Trophoblast cell (in vitro differentiated cells and primary cell): ENCODE measurements around the gene DUSP8.
A peak's percentile ranks its signal among the peaks of the same experiment; 100 is the strongest.
"Not testable (repeated sequence)": the region's sequence is repeated elsewhere in the genome, so short reads cannot be mapped to it uniquely, and the experiment has no call there.

Source experiments
- DNase-seq, 2 donors: peaks; one replicate each; pipeline ENCODE4 v3.0.0-alpha.2; 2016
- H2AFZ ChIP-seq: 2 replicates; pipeline ENCODE4 v1.6.1; 2013; ENCODE audit warnings: low read length, moderate library complexity, mild to moderate bottlenecking; ENCODE audit not compliant: insufficient read depth, poor library complexity
- H2AK5ac ChIP-seq: 2 replicates; pipeline ENCODE4 v1.6.1; 2013; ENCODE audit warnings: mild to moderate bottlenecking, low read length
- H2BK120ac ChIP-seq: 2 replicates; pipeline ENCODE4 v1.6.1; 2013; ENCODE audit warnings: low read length, mild to moderate bottlenecking, moderate library complexity; ENCODE audit not compliant: insufficient read depth, poor library complexity
- H2BK12ac ChIP-seq: 2 replicates; pipeline ENCODE4 v1.6.1; 2013; ENCODE audit warnings: mild to moderate bottlenecking, low read length, moderate library complexity
- H2BK5ac ChIP-seq: 2 replicates; pipeline ENCODE4 v1.6.1; 2013; ENCODE audit warnings: low read length, low read depth, moderate library complexity, mild to moderate bottlenecking; ENCODE audit not compliant: poor library complexity
- H3K14ac ChIP-seq: 2 replicates; pipeline ENCODE4 v1.6.1; 2013; ENCODE audit warnings: mild to moderate bottlenecking, low read length
- H3K18ac ChIP-seq: 2 replicates; pipeline ENCODE4 v1.6.1; 2013; ENCODE audit warnings: mild to moderate bottlenecking, low read length
- H3K23ac ChIP-seq: 2 replicates; pipeline ENCODE4 v1.6.1; 2013; ENCODE audit warnings: low read length
- H3K27ac ChIP-seq: 2 replicates; pipeline ENCODE4 v1.5.1; 2013; ENCODE audit warnings: low read depth, mild to moderate bottlenecking, inconsistent platforms, low read length, moderate library complexity
- H3K27me3 ChIP-seq: 2 replicates; pipeline ENCODE4 v1.6.1; 2013; ENCODE audit warnings: inconsistent platforms, mild to moderate bottlenecking, low read length, moderate library complexity; ENCODE audit not compliant: insufficient read depth
- H3K36me3 ChIP-seq, 2 experiments: 1 replicate in 1 of 2; 2 replicates in 1 of 2; pipeline ENCODE4 v1.6.1; 2013; ENCODE audit warnings: low read length in 2 of 2, mild to moderate bottlenecking in 2 of 2, moderate library complexity in 1 of 2; ENCODE audit not compliant: insufficient read depth in 2 of 2, control insufficient read depth in 1 of 2
- H3K4ac ChIP-seq: 2 replicates; pipeline ENCODE4 v1.6.1; 2013; ENCODE audit warnings: low read depth, mild to moderate bottlenecking, low read length, moderate library complexity
- H3K4me1 ChIP-seq, 2 experiments: 1 replicate in 1 of 2; 2 replicates in 1 of 2; pipeline ENCODE4 v1.6.1; 2013; ENCODE audit warnings: low read length in 2 of 2, mild to moderate bottlenecking in 2 of 2, moderate library complexity in 1 of 2; ENCODE audit not compliant: insufficient read depth in 2 of 2, control insufficient read depth in 1 of 2
- H3K4me2 ChIP-seq: 2 replicates; pipeline ENCODE4 v1.6.1; 2013; ENCODE audit warnings: inconsistent platforms, mild to moderate bottlenecking, low read length, moderate library complexity
- H3K4me3 ChIP-seq: 2 replicates; pipeline ENCODE4 v1.5.1; 2013; ENCODE audit warnings: mild to moderate bottlenecking, low read depth, low read length, inconsistent platforms
- H3K79me1 ChIP-seq: one replicate; pipeline ENCODE4 v1.6.1; 2013; ENCODE audit warnings: low read length
- H3K79me2 ChIP-seq: 2 replicates; pipeline ENCODE4 v1.6.1; 2013; ENCODE audit warnings: low read length, mild to moderate bottlenecking; ENCODE audit not compliant: control insufficient read depth, insufficient read depth, poor library complexity
- H3K9ac ChIP-seq: 2 replicates; pipeline ENCODE4 v1.6.1; 2013; ENCODE audit warnings: mild to moderate bottlenecking, low read length
- H3K9me3 ChIP-seq: 2 replicates; pipeline ENCODE4 v1.6.1; 2013; ENCODE audit warnings: low read depth, mild to moderate bottlenecking, control low read depth, inconsistent platforms, low read length; ENCODE audit not compliant: insufficient read depth
- H4K12ac ChIP-seq: 2 replicates; pipeline ENCODE4 v1.6.1; 2013; ENCODE audit warnings: low read depth, mild to moderate bottlenecking, low read length, moderate library complexity
- H4K8ac ChIP-seq: 2 replicates; pipeline ENCODE4 v1.6.1; 2013; ENCODE audit warnings: low read depth, mild to moderate bottlenecking, low read length, moderate library complexity
- H4K91ac ChIP-seq: one replicate; pipeline ENCODE4 v1.6.1; 2013; ENCODE audit warnings: low read depth, mild to moderate bottlenecking, low read length, moderate library complexity
- WGBS: extraction: QIAGEN DNeasy Blood & Tissue Kit; methylation state at CpG from one replicate; pipeline ENCODE4 v1.1.7; 2013; ENCODE audit warnings: missing lambda C conversion rate; ENCODE audit not compliant: insufficient read length, insufficient coverage; ENCODE audit errors: extremely low coverage; 5-methylcytosine and 5-hydroxymethylcytosine counted together

Gene DUSP8

GRCh38 chr11:1604181-1604580 is 32.1 kb upstream of the DUSP8 start:
- no peak overlapping the region for H2BK5ac ChIP-seq
- H3K4me3 ChIP-seq: no peak overlapping the region
- no peak overlapping the region for H2AK5ac ChIP-seq
- H2AFZ ChIP-seq: no peak overlapping the region
- H3K9ac ChIP-seq: no peak overlapping the region
- H3K23ac ChIP-seq: no peak overlapping the region
- no peak overlapping the region for H4K12ac ChIP-seq
- H4K8ac ChIP-seq: no peak overlapping the region
- no peak for DNase-seq
- no peak overlapping the region for H3K18ac ChIP-seq
- no peak overlapping the region for H3K4ac ChIP-seq
- H3K27me3 ChIP-seq: no peaks in the 10 kb centered on the region
- H3K4me1 ChIP-seq: no peaks in the 10 kb centered on the region
- H2BK12ac ChIP-seq: no peak overlapping the region
- no peak overlapping the region for H2BK120ac ChIP-seq
- no peak overlapping the region for H3K4me2 ChIP-seq
- H3K36me3 ChIP-seq: no peaks in the 10 kb centered on the region
- H4K91ac ChIP-seq: no peak overlapping the region
- no CpG with 5 or more reads among the region's 11 CpGs for WGBS
- H3K14ac ChIP-seq: no peak overlapping the region
- no peaks in the 10 kb centered on the region for H3K79me1 ChIP-seq
- no peaks in the 10 kb centered on the region for H3K9me3 ChIP-seq
- H3K79me2 ChIP-seq: no peaks in the 10 kb centered on the region
- H3K27ac ChIP-seq: no peak overlapping the region

- no peak overlapping the region for H2AFZ ChIP-seq
- H3K27me3 ChIP-seq: no peaks in the 10 kb centered on the region
- no peaks in the 10 kb centered on the region for H3K79me2 ChIP-seq
- no peak overlapping the region for H3K4me2 ChIP-seq
- no peak overlapping the region for H3K9ac ChIP-seq
- no peak overlapping the region for H4K8ac ChIP-seq
- H4K91ac ChIP-seq: no peak overlapping the region
- no peak for DNase-seq
- H3K18ac ChIP-seq: no peak overlapping the region
- H3K14ac ChIP-seq: no peak overlapping the region
- no peak overlapping the region for H3K23ac ChIP-seq
- no peak overlapping the region for H4K12ac ChIP-seq
- H3K36me3 ChIP-seq: no peaks in the 10 kb centered on the region
- no peak overlapping the region for H2BK120ac ChIP-seq
- no peak overlapping the region for H2AK5ac ChIP-seq
- peaks cover 2% of the 10 kb centered on the region for H3K9me3 ChIP-seq
- no peaks in the 10 kb centered on the region for H3K4me1 ChIP-seq
- no peak overlapping the region for H2BK5ac ChIP-seq
- no peak overlapping the region for H3K4ac ChIP-seq
- no peak overlapping the region for H3K4me3 ChIP-seq
- H2BK12ac ChIP-seq: no peak overlapping the region
- no peak overlapping the region for H3K27ac ChIP-seq
- no peaks in the 10 kb centered on the region for H3K79me1 ChIP-seq
- 100% methylated on average over 1 of the region's 1 CpG for WGBS
Observed at GRCh38 chr11:1603629-1604028, 31.6 kb upstream of the DUSP8 start.

- not testable (repeated sequence) for H3K36me3 ChIP-seq, H4K91ac ChIP-seq, H3K79me2 ChIP-seq, H2AK5ac ChIP-seq, H2BK5ac ChIP-seq, H3K27ac ChIP-seq, H3K4me1 ChIP-seq, H3K4me2 ChIP-seq, H3K18ac ChIP-seq, H4K8ac ChIP-seq, H3K27me3 ChIP-seq, H2AFZ ChIP-seq, H2BK12ac ChIP-seq, H3K9me3 ChIP-seq, H3K4ac ChIP-seq, H3K9ac ChIP-seq, H3K14ac ChIP-seq, H3K4me3 ChIP-seq, H4K12ac ChIP-seq, H3K79me1 ChIP-seq, H2BK120ac ChIP-seq, H3K23ac ChIP-seq
- WGBS: no CpG with 5 or more reads among the region's 3 CpGs
- DNase-seq: peak in 1 of 2 donors; percentile 22
Observed at GRCh38 chr11:1601663-1602062, 29.6 kb upstream of the DUSP8 start.

- WGBS: no CpG with 5 or more reads among the region's 5 CpGs
- Histone ChIP-seq H2BK12ac (no peak overlapping the region), H3K4me2 (no peak overlapping the region), H2BK5ac (no peak overlapping the region), H3K4ac (no peak overlapping the region), H2AK5ac (no peak overlapping the region), H4K8ac (no peak overlapping the region), H3K27me3 (no peaks in the 10 kb centered on the region), H3K27ac (no peak overlapping the region), H2AFZ (no peak overlapping the region), H3K79me2 (no peaks in the 10 kb centered on the region), H3K18ac (no peak overlapping the region), H3K9me3 (peaks cover 2% of the 10 kb centered on the region), H4K12ac (no peak overlapping the region), H3K23ac (no peak overlapping the region), H3K36me3 (no peaks in the 10 kb centered on the region), H3K4me1 (no peaks in the 10 kb centered on the region), H2BK120ac (no peak overlapping the region), H3K4me3 (no peak overlapping the region), H3K9ac (no peak overlapping the region), H4K91ac (no peak overlapping the region), H3K79me1 (no peaks in the 10 kb centered on the region), H3K14ac (no peak overlapping the region)
- DNase-seq: no peak
Observed at GRCh38 chr11:1600626-1601025, 28.6 kb upstream of the DUSP8 start.
